ENCODE data around the gene RAPGEF6.

- TF ChIP-seq CTCF (IDR thresholded peaks at IDR 0.05) (no peak), POLR2A (IDR thresholded peaks at IDR 0.05) (no peak)
Observed at GRCh38 chr5:131393498-131393968, 241.5 kb downstream of the RAPGEF6 start.

All from right lobe of liver (tissue), 4 donors.